ENCODE data around the gene TPCN2.

GRCh38 chr11:69114811-69115523 is 66.2 kb downstream of the TPCN2 start:
- TF ChIP-seq MXI1 (conservative IDR thresholded peaks at IDR 0.05; ENCODE audit: poor library complexity, severe bottlenecking) (no peak), REST (IDR thresholded peaks at IDR 0.05; ENCODE audit: borderline replicate concordance) (no peak), POLR2AphosphoS5 (IDR thresholded peaks at IDR 0.05) (no peak), CTCF (IDR thresholded peaks at IDR 0.05; ENCODE audit: poor library complexity, severe bottlenecking) (no peak), TAF1 (IDR thresholded peaks at IDR 0.05; ENCODE audit: low read depth) (no peak), SMC3 (conservative IDR thresholded peaks at IDR 0.05; ENCODE audit: poor library complexity) (no peak), EZH2 (IDR thresholded peaks at IDR 0.05; ENCODE audit: borderline replicate concordance, insufficient read depth, low read length, poor library complexity, severe bottlenecking) (no peak), EP300 (conservative IDR thresholded peaks at IDR 0.05; ENCODE audit: poor library complexity, severe bottlenecking) (no peak), RAD21 (conservative IDR thresholded peaks at IDR 0.05) (no peak)

Measured in neural cell (in vitro differentiated cells).